Fibroblast of lung (primary cell): ENCODE data around the gene PDCD2L. TPM values are rescaled to one million over a fixed set of nuclear protein-coding genes. Genes with fewer than 3 reads are reported as not detected.
"Not testable (repeated sequence)": the region's sequence is repeated elsewhere in the genome, so short reads cannot be mapped to it uniquely, and the experiment has no call there.

Experiments
- DNase-seq, 2 donors: peaks; one replicate each; pipeline versions ENCODE4 v3.0.0 to v3.0.0-alpha.2; 2010; ENCODE audit warnings: low read depth in 2 of 2
- H2AFZ ChIP-seq: 2 replicates; pipeline ENCODE4 v1.5.1; 2012; ENCODE audit warnings: low read length, control low read depth, inconsistent platforms
- H3K27ac ChIP-seq: 2 replicates; pipeline ENCODE4 v1.5.1; 2011; ENCODE audit warnings: low read length, control low read depth; ENCODE audit not compliant: insufficient read depth
- H3K27me3 ChIP-seq: 2 replicates; pipeline ENCODE4 v1.5.1; 2011; ENCODE audit warnings: mild to moderate bottlenecking, low read length; ENCODE audit not compliant: control insufficient read depth, insufficient read depth
- H3K36me3 ChIP-seq: 2 replicates; pipeline ENCODE4 v1.5.1; 2011; ENCODE audit warnings: low read length; ENCODE audit not compliant: control insufficient read depth, insufficient read depth
- H3K4me1 ChIP-seq: 2 replicates; pipeline ENCODE4 v1.5.1; 2011; ENCODE audit warnings: low read length; ENCODE audit not compliant: control insufficient read depth, insufficient read depth; ENCODE audit errors: extremely low read depth
- H3K4me2 ChIP-seq: 2 replicates; pipeline ENCODE4 v1.5.1; 2011; ENCODE audit warnings: low read length, control low read depth; ENCODE audit not compliant: insufficient read depth; ENCODE audit errors: extremely low read depth
- H3K4me3 ChIP-seq, 4 experiments: fragments of 200-600 bp in 1 of 4; sonication (generic) in 1 of 4; replicated peaks in 1 of 4; 2 replicates each; pipeline ENCODE4 v1.5.1; 2011 to 2016; ENCODE audit warnings: low read length in 4 of 4, low read depth in 3 of 4, mild to moderate bottlenecking in 3 of 4, control low read depth in 2 of 4, inconsistent platforms in 1 of 4, mixed read lengths in 1 of 4; ENCODE audit not compliant: insufficient read depth in 1 of 4; ENCODE audit errors: control extremely low read depth in 1 of 4
- H3K79me2 ChIP-seq: 2 replicates; pipeline ENCODE4 v1.5.1; 2012; ENCODE audit warnings: mild to moderate bottlenecking, low read length, inconsistent platforms; ENCODE audit not compliant: control insufficient read depth, insufficient read depth
- H3K9ac ChIP-seq: 2 replicates; pipeline ENCODE4 v1.5.1; 2011; ENCODE audit warnings: mild to moderate bottlenecking, low read length, control low read depth; ENCODE audit not compliant: insufficient read depth
- H3K9me3 ChIP-seq: 2 replicates; pipeline ENCODE4 v1.5.1; 2012; ENCODE audit warnings: low read depth, low read length; ENCODE audit not compliant: control insufficient read depth, insufficient read depth
- H4K20me1 ChIP-seq: 2 replicates; pipeline ENCODE4 v1.5.1; 2011; ENCODE audit warnings: low read length; ENCODE audit not compliant: control insufficient read depth, insufficient read depth; ENCODE audit errors: extremely low read depth
- CTCF ChIP-seq, 2 donors: IDR thresholded peaks in 1 of 2; conservative IDR thresholded peaks in 1 of 2; 1 replicate in 1 of 2; 2 replicates in 1 of 2; pipeline ENCODE4 v1.5.1; 2011 to 2012; ENCODE audit warnings: low read length in 2 of 2, control low read depth in 1 of 2, inconsistent platforms in 1 of 2, low read depth in 1 of 2, mild to moderate bottlenecking in 1 of 2
- EZH2 ChIP-seq: IDR thresholded peaks from 2 replicates; pipeline ENCODE4 v1.5.1; 2012; ENCODE audit warnings: low read length, control low read depth, mild to moderate bottlenecking; ENCODE audit errors: missing control alignments
- polyA plus RNA-seq, 2 donors: library from polyadenylated mRNA; depleted of rRNA in 1 of 2; stranded (reverse) in 1 of 2; unstranded in 1 of 2; fragments of >200 nt; gene quantifications; 2 replicates each; pipeline ENCODE4 v1.2.1, GENCODE V29; 2011 to 2012; ENCODE audit warnings: missing spikeins in 1 of 2
- total RNA-seq: library from RNA; depleted of rRNA; stranded (reverse); fragments of >200 nt; gene quantifications from 2 replicates; pipeline ENCODE4 v1.2.1, GENCODE V29; 2014

The PDCD2L gene
- total and polyA plus RNA-seq, 2 donors (not counting 1 experiment from before 2014, with no cell fraction given) = 8.9 to 12.2 TPM

GRCh38 chr19:34368338-34368737, 35.9 kb upstream of the PDCD2L start:
- Histone ChIP-seq H3K27me3 (no peaks in the 10 kb centered on the region), H4K20me1 (no peaks in the 10 kb centered on the region), H3K4me2 (no peak overlapping the region), H3K4me3 (no peak overlapping the region), H3K4me1 (peaks cover 10% of the 10 kb centered on the region), H3K27ac (no peak overlapping the region), H3K79me2 (peaks cover 28% of the 10 kb centered on the region), H2AFZ (no peak overlapping the region), H3K9ac (no peak overlapping the region), H3K36me3 (peaks cover 14% of the 10 kb centered on the region), H3K9me3 (no peaks in the 10 kb centered on the region)
- no peak for DNase-seq
- TF ChIP-seq EZH2 (no peak), CTCF (conservative IDR thresholded peaks at IDR 0.05 in 1 of 2, IDR thresholded peaks at IDR 0.05 in 1 of 2; ENCODE audit: low read depth in 1 of 2, low read length in 2 of 2) (no peak)

- H4K20me1 ChIP-seq = not testable (repeated sequence)
These were observed 35.0 kb upstream of the PDCD2L start for GRCh38 chr19:34369166-34369565.

GRCh38 chr19:34370117-34370516, 34.1 kb upstream of the PDCD2L start:
- Histone ChIP-seq H3K4me1 (peaks cover 10% of the 10 kb centered on the region), H3K9ac (no peak overlapping the region), H3K4me3 (no peak overlapping the region), H2AFZ (no peak overlapping the region), H3K27ac (no peak overlapping the region), H3K9me3 (no peaks in the 10 kb centered on the region), H3K79me2 (peaks cover 28% of the 10 kb centered on the region), H3K4me2 (no peak overlapping the region), H3K36me3 (peaks cover 16% of the 10 kb centered on the region), H4K20me1 (no peaks in the 10 kb centered on the region), H3K27me3 (no peaks in the 10 kb centered on the region)
- TF ChIP-seq CTCF (conservative IDR thresholded peaks at IDR 0.05 in 1 of 2, IDR thresholded peaks at IDR 0.05 in 1 of 2; ENCODE audit: low read depth in 1 of 2, low read length in 2 of 2) (no peak), EZH2 (no peak)
- no peak for DNase-seq

More at GRCh38 chr19:34369166-34369565, 35.0 kb upstream of the PDCD2L start:
- not testable (repeated sequence) for H3K27ac ChIP-seq, H3K27me3 ChIP-seq, H3K9me3 ChIP-seq, H2AFZ ChIP-seq, DNase-seq, H3K9ac ChIP-seq, H3K4me2 ChIP-seq, H3K4me1 ChIP-seq, H3K4me3 ChIP-seq
- Histone ChIP-seq H3K36me3 (peaks cover 16% of the 10 kb centered on the region), H3K79me2 (peaks cover 28% of the 10 kb centered on the region)
